HG02943 (cell line): ENCODE data around the gene MCM5.
A peak's percentile ranks its signal among the peaks of the same experiment; 100 is the strongest.
"Not testable (repeated sequence)": the region's sequence is repeated elsewhere in the genome, so short reads cannot be mapped to it uniquely, and the experiment has no call there.

Experiments
- ATAC-seq: cut with Tn5 transposase; IDR thresholded peaks from one replicate; pipeline ENCODE4 v1.9.1; 2021; ENCODE audit warnings: mild to moderate bottlenecking, low read depth, moderate library complexity; ENCODE audit not compliant: unreplicated experiment

Gene MCM5

DNA sequence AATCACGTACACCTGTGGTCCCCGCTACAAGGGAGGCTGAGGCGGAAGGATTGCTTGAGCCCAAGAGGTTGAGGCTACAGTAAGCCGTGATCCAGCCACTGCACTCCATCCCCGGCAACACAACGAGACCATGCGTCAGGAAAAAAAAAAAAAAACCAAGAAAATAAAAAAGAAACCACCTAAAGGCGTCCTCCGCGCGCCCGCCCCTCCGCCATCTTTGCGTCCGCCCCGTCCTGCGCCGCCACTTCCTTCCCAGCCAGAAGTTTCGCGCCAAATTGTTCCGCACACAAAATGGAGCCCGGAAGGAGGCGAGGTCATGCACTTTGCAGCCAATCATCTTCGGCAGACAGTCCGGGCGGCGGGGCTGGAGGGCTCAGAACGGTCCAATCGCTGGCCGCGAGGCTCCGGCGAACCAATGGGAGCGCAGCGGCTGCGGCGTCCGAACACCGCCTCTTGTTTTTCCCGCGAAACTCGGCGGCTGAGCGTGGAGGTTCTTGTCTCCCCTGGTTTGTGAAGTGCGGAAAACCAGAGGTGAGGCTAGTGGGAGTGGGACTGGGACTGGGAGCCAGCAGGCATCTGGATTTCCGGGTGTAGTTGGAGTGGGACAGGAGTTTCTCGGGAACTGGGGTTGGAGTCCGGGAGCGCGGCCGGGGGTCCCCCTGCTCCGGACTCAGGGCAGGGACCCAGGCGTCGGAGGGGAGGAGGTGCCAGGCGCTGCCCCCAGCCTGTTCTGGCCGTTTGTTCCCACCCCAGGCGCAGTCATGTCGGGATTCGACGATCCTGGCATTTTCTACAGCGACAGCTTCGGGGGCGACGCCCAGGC is at the start of gene MCM5:
MCM5 (plus strand) TSS at position 463 of the 823 bp plus-strand sequence; CDS start at position 762, 299 bp downstream.
- peak; percentile 89 for ATAC-seq

GRCh38 chr22:35350539-35351503 is 49.1 kb upstream of the MCM5 start:
- ATAC-seq = peak; percentile 84

- ATAC-seq = no peak
These were observed 47.5 kb upstream of the MCM5 start for GRCh38 chr22:35352214-35353111.

DNA sequence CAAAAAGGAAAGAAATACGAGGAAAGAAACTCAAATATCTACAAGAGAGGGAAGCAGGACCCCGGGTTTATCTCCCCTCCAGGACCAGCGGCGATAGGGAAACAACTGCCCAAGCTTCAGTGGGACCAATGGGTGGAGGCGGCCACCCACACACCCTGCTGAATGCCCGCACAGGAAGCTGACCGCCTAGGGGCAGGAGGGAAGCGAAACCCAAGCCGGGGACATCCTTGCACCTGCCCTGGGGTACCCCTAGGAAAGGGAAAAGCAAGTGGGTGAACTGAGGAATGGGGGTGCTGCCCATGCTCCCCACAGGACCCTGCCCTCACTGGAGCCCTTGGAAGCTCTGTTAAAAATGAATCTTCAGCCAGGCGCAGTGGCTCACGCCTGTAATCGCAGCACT is 46.6 kb upstream of the MCM5 start:
- no peak for ATAC-seq

- ATAC-seq = no peak
These were observed 45.9 kb upstream of the MCM5 start for GRCh38 chr22:35354068-35354467.

- ATAC-seq = no peak
These were observed 41.9 kb upstream of the MCM5 start for GRCh38 chr22:35357883-35358621.

DNA sequence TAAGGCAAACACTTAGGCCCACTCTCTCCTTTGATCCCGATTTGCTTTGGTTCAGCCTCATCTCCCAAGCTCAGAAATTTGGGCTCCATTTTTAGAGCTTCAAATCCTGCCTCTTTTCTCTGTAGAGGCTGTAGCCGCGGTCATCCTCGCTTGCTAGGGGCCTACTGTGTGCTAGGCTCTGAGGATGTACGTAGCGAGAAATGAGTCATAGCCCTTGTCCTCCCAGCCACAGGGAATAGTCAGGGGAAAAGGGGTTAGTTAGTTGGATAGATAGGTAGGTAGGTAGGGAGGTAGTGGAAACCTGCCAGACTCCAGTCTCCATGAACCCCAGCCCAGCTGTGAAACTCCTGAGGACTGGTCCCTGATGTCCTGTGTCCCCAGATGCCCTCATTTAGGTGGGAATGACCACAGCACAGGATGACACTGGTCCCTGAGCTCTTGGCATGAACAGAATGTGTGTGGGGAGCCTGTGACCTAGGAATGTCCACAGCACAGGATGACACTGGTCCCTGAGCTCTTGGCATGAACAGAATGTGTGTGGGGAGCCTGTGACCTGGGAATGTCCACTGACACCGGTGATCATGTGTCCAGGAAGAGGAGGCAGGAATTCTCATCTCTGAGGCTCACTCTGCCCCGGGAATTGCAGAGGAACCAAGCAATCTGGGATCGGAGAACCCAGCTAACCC is 40.4 kb upstream of the MCM5 start:
- no peak for ATAC-seq

DNA sequence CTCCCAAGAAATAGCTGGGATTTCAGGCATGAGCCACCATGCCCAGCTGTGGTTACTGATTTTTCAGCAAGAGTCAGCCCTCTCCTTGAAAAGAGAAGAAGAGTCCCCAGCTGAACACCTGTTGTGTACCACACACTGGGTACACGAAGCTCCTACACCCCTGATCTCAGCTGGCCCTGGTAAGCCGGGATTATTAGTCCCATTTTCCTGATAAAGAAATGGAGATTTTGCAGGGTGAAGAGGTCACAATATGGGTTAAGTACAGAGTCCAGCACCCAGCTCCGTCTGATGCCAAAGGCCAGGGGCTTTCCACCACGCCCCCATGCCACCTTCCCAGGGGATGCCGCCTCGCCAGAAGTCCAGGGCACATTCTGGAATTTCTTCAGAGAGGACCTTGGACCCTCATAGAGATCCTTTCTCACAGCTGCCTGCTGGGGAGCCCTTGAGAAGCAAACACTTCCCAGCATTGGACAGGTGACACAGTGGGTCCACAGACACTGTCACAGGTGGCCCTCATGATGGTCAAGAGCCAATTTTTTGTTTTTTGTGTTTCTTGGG is 38.9 kb upstream of the MCM5 start:
- no peak for ATAC-seq

GRCh38 chr22:35363566-35364086 is 36.3 kb upstream of the MCM5 start:
- ATAC-seq = no peak

DNA sequence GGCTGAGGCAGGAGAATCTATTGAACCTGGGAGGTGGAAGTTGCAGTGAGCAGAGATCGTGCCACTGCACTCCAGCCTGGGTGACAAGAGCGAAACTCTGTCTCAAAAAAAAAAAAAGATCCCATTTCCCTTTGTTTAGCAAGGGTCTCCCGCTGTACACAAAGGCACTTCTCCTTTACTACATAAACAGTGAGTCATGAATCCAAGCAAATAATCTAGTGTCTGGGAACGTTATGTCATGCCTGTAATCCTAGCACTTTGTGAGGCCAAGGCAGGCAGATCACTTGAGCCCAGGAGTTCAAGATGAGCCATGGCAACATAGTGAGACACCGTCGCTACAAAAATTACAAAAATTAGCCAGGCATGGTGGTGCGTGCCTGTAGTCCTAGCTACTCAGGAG is 35.7 kb upstream of the MCM5 start:
- not testable (repeated sequence) for ATAC-seq

DNA sequence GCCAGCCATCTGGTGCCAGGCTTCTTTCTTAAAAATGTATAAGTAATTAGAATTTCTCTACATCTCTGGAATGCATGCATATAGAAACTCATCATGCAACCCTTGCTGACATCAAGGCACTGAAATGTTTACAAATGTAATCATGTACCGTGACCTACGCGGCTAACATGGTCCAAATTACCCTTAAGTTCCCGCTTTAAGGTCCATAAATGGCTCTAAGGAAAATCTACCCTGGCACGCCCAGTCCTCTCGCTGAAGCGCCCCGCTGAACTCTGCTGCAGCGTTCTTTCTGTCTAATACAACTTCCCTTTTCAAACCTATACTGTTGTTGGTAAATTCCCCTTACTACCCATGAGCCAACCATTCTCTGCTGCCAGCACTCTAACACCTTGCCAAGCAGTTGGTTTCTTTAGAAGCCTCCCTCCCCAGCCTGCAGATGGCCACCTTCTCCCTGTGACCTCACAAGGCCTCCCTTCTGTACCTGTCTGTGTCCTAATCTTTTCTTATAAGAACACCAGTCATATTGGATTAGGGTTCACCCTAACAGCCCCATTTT is 32.5 kb upstream of the MCM5 start:
- no peak for ATAC-seq

- no peak for ATAC-seq
These were observed 31.6 kb upstream of the MCM5 start for GRCh38 chr22:35368386-35368785.

DNA sequence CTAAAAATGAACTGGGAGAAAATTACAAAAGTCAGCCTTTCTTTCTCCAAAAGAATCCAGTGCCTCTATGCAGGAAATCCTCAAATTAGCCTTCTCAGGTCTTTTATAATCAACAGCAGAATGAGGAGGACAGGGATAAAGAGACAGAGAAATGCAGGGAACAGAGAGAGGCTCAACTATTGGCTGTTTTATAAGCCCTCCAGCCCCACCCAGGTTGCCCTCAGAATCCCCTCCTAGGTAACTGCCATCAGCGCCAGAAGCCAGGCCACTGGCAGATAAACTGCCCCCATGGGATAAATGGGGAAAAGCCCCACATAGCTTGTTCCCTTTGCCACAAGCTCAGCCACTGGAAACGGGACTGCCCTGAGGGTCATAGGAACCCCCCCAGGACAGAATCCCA is 29.9 kb upstream of the MCM5 start:
- no peak for ATAC-seq

DNA sequence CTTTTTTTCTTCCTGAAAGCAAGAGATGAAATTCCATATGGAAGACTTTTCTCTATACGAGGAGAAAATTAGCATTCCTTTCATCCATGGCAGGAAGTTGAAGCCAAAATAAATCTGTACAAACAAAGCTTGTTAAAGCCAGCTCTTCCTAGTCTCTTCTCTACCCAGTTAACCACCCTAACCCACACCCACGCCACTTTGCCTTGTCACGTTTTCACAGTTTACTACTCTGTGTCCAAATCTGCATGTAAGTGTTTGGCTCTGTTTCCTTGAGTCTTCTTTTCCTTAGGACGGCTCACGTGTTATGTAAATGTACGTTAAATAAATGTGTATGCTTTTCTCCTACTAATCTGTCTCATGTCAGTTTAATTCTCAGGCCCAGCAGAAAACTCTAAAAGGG is 26.2 kb upstream of the MCM5 start:
- no peak for ATAC-seq

- ATAC-seq = no peak
These were observed 24.9 kb upstream of the MCM5 start for GRCh38 chr22:35375031-35375430.

GRCh38 chr22:35375526-35375925 is 24.4 kb upstream of the MCM5 start:
- ATAC-seq = no peak

DNA sequence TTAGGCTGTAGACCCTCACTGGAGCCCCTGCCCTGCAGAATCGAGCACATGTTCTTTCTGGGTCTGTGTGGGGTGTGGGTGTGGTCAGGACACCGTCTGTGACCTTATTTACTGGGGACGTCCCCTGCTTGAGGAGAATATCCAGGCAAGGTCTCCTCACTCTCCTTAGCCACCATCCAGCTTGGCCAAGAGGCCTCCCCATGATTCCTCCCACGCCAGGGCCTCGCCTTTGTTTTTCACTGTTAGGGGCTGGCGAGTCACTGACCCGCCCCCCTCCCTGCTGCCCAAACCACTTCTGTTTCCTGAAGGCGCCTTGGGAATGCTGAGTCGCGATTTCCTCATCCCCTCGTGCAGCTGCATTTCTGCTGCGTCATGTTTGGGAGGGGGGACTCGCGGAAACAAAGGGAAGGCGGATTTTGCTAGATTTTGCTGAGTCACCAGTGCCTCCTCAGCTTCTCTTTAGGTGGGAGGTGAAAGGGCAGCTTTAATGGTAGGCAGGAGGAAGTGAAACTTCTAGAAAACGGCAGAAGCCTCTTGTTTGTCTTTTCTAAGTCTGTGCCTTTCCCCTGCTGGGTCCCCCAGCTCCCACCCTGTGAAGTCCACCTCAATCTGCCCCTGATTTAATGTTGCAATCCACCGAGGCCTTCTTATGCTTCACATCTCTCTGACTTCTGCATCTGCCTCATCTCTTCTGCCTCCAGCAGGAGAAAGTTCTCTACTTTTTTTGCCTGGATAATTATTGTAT is 23.0 kb upstream of the MCM5 start:
- ATAC-seq = no peak

GRCh38 chr22:35377735-35378134 is 22.2 kb upstream of the MCM5 start:
- no peak for ATAC-seq
